Measurements from ENCODE around the gene MCRIP1.
A peak's percentile ranks its signal among the peaks of the same experiment; 100 is the strongest.

The MCRIP1 gene

DNA sequence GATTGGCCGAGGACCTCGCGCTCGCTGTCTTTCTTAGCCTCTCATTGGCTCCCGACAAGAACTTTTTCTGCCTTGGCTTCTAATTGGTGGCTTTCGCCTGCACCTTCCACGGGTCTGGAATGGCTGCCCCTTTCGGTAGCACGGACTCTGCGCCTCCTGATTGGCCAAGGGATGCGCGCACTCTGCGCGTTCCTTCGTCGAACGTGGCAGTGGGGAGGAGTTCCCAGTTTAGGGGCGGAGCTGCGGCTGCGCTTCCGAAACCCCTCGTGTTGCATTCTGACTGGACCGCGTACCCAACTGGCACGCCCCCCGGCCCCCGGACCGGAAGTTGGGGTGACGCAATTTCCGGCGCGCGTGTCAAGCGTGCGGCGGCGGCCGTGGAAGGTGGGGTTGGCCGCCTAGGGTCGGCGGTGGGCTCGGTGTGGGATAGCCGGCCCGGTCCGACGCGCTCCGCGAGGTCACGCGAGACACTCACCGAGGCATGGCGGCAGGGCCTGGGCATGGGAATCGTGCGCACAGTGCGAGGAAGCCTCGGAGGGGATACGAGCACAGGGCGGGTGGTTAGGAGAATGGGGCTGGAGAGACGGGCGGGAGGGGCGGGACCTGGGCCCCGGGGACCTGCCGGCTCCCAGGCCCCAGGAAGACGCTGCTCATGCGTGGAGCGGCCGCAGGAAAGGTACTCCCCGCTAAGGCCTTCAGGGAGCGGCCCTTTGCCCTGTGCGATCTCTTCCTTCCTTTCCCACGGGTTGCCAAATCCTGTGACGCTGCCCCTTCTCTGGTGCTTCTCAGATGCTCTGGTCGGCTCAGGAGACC lies 27.9 kb upstream of the MCRIP1 start:
- peak; percentile 99 for DNase-seq

DNA sequence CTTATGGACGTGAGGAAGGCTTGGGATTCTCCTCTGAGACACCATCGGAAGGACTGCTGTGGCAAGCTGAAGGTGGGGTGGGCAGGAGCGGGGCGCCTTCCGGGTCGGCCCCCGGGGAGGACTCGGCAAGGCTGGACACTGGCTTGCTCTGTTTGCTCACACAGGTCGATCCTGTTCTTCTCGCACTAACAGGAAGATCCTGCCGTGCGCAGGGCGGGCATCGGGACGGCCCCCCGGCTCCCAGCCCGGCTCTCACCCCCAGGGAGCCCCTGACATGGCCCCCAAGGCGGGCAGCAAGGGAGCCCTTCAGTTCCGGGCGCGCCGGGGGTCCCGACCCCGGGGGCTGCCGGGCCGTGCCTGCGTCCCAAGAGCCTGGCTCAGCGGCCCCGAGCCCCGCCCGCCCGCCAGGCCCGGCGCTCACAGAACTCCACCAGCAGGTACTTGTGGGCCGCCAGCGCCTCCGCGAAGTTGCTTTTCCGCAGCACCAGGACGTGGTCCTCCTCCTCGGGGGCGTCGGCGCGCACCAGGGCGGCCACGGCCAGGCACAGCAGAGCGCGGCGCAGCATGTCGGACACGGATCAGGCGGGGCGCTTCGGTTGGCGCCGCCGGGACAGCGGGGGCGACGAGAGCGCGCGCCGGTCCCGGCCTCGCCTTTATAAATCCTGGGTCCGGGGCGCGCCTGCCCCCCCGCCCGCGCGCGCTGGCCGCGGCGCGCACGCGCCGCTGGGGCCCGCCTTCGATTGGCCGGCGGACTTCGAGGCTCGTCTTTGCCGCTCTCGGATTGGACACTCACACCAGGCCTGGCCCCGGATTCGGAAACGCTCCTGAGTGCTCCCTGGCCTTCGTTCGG lies 27.0 kb upstream of the MCRIP1 start, which contains the start of gene P4HB:
Gene P4HB, minus strand, starts transcription at position 630 of the 850 bp plus-strand sequence. Its CDS starts 64 bp downstream, at position 566.
- DNase-seq = no peak

DNA sequence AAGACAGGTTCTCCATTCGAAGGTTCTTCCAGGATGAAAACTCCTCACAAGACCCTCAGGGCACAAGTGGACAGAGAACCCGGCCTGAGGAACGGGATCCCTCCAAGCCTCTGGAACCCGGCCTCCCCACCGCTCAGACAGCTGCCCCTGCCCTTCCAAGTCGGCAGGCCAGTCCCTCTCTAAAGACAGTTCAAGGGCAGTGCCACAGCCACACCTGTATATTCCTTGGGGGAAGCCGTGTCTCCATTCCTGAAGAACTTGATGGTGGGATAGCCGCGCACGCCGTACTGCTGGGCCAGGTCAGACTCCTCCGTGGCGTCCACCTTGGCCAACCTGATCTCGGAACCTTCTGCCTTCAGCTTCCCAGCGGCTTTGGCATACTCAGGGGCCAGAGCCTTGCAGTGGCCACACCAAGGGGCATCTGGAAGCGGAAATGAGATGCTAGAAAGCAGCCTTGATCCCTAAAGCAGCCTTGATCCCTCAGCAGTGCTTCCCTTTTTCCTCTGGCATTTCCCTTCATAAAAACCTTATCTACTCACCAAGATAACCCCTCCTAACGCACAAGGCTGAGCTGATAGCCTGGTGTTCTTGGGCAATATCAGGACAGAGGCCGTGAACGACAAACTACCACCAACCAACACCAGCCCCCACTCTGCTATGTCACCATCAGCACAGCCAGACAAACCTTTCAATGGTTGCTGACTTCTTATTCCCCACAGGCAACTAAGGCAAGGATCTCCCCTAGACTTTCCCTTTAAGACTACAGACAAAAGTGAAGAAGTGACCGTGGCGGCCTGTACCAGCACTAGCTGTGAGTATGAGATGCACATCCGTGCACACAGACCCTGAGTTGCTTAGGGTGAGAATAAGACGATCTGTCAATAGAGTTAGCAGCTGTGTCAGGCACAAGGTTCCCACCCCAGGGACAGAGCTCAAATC lies 26.1 kb upstream of the MCRIP1 start:
- DNase-seq = no peak

DNA sequence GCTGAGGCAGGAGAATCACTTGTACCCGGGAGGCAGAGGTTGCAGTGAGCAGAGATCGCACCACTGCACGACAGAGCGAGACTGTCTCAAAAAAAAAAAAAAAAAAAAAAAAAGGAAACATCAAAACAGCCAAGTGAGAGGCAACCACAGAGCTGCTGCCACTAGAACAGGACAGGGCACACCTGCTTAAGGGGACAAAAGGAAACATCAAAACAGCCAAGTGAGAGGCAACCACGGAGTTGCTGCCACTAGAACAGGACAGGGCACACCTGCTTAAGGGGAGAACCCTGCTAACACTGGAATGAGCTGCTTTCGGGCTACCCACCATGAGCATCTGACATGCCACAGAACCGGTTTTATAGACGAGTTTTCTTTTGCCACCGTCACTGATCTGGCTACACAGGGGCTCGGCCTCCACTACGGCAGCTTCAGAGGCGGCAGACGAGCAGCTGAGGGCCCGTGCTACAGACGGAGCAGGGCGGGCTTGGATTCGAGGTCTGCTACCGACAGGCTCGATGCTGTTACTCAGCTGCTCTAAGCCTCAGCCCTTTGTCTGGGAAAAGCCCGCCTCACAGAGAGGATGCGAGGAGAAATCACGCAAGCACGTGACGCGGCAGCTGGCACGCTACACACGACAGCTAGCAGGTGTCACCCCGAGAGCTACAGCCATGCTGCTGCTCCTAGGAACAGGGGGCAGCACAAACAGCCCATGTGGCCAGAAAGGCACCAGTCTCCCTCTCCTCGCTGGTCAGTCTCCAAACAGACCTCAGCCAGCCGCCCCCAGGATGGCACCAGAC lies 25.3 kb upstream of the MCRIP1 start:
- no peak for DNase-seq

DNA sequence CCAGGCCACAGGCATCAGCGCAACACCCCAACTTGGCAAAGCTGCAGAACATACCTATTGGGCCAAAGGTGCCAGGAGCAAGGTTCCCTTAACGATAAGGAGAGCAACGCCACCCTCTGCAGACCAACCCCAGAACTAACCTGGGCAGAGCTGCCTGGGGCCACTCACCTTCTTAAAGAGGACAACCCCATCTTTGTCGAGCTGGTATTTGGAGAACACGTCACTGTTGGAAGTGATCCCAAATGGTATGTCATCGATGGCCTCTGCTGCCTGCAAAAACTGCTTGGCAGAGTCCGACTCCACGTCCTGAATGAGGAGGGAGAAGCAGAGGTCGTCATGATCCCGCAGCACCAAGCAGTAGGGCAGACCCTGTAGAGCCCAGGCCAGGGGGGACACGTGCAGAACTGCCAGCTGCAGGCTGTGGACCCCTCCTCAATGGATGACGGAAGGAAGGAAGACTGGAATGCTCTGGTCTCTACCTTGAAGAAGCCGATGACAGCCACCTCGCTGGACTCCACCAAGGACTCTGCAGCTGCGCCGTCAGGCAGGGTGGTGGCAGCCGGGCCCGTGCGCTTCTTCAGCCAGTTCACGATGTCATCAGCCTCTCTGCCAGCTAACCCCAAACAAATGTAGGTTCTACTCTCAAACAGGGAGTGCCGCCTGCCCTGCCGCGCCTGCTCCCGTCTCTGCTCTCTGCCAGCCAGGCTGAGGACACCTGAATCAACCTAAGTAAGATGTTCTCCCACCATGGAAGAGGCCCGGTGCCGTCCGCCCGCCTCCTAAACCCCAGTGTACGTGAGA lies 22.1 kb upstream of the MCRIP1 start:
- DNase-seq = no peak

DNA sequence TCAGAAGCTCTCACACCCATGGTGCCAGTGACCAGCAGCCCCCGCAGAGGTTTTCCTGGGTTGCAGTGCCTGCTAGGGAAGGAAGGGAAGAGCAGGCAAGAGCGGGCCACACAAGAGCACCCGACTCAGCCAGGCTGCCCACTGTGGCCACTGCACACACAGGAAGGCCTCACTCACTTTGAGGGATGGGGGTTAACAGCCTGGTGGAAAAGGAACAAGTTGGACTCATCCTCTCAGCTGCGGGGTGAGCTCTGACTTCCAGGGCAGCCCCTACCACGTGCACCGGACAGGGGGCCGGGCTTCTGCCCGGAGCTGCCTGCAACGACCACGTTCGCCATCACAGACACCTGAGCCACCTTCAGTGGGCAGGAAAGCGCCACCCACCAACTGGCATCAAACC lies 19.1 kb upstream of the MCRIP1 start:
- DNase-seq = no peak

DNA sequence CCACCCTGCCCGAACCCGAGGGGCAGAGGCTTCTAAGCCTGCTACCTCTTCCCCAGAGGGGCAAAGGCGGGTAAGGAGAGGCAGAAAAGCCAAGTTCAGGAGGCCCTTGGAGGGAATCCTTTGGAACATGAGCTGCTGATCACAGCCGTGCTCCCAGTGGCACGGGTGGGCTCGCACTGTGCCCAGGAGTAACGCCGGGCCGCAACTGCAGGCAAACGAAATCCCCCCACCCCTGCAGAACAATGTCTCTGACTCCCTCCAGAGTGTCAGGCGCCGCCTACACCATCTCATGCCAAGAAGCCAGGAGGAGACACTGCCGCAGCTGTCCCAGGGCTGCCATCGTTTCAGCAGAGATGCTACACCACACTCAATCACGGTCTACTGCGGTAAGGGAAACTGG lies 18.3 kb upstream of the MCRIP1 start:
- no peak for DNase-seq

DNA sequence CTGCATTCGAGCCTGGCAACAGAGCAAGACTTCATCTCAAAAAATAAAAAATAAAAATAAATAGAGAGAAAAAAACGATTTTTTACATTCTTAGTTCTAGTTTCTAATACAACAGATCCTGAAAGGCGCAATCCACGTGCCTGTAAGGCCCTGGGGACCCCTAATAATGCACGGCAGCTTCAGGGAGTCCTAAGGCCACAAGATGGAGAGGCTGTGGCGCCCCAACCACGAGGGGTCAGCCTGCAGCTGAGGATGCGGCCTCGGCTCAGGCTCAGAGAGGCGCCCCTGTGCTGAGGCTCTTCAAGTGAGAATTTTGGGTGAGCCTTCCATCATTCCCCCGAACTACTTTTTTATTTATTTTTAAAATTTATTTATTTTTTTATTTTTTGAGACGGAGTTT lies 16.4 kb upstream of the MCRIP1 start:
- no peak for DNase-seq

DNA sequence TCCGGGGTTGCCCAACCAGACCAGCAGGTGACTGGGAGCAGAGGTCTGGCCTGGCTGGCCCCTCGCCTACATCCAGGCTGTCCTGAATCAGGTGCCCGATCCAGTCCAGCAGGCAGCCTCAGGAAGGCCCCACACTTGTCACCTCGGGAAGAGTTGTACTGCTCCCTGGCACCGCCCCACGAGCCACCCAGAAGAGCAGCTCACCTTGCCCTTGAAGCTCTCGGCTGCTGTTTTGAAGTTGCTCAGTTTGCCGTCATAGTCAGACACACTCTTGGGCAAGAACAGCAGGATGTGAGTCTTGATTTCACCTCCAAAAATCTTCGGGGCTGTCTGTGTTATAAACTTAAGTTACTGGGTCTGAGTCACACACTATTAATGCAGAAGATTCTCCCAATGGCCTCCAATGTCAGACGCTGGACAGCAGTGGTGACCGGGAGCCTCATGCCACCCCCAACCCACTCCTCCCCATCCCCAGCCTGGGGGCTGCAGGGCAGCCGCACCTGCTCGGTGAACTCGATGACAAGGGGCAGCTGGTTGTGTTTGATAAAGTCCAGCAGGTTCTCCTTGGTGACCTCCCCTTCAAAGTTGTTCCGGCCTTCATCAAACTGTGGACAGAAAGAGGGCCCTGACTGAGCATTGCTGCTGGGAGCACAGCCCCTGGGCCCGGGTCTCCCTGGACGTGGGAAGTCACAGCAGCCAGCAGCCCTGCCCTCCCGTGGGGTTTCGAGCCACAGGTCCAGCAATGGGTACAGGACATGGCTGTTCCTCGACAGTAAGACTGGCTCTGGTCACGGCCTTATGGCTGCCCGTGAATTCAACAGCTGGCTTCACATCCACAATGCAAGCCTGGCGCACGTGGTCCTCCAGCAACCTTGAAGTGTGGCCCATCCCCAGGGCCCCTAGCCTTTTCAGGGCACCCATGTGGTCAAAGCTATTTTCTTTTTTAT lies 13.9 kb upstream of the MCRIP1 start:
- no peak for DNase-seq

DNA sequence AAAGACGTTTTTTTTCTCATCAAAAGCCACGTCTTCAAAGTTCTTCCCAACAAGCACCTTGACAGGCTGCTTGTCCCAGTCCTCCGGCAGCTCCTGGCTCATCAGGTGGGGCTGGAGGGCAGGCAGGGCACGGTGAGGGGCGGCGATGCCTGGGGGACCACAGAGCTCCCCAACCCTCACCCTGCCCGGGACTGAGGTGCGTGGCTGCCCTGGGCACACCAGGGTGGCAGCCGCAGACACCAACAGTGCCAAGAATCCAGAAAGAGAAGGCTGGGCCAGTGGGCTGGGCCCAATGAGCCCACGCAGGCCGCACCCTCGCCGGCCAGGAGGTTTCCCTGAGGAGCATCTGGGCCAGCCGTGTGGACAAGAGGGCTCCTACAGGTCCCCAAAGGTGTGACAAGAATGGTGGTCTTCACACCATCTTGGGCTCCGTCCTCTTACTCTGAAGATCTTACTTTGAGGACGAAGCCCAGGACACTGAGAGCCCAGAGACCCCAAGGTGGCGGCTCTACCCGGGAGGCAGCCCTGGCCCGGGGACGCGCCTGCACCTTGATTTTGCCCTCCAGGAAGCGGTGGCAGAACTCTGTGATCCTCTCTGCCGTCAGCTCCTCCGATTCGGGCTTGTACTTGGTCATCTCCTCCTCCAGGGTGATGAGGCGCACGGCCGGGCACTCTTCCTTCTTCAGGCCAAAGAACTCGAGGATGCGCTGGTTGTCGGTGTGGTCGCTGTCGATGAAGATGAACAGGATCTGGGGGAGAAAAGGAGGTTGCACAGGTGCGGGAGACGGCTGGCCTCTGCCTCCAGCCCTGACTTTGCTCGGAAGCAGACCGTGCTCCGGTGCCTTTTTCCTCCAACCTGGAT lies 13.0 kb upstream of the MCRIP1 start:
- no peak for DNase-seq

DNA sequence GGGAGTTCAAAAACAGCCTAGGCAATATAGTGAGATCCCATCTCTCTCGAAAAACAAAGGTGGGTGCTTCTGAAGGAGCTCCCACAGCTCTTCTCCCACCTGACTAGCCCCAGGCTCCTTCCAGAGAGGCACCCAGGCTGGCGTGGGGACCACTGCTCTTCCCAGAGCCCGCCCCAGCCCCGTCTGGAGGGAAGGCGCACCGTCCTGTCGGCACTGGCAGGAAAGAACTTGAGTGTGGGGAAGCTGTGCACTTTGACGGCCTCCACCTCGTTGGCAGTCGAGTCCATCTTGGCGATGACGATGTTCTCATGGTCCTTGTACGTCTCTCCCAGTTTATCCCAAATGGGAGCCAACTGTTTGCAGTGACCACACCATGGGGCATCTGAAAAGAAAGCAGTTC lies 12.3 kb upstream of the MCRIP1 start:
- no peak for DNase-seq

DNA sequence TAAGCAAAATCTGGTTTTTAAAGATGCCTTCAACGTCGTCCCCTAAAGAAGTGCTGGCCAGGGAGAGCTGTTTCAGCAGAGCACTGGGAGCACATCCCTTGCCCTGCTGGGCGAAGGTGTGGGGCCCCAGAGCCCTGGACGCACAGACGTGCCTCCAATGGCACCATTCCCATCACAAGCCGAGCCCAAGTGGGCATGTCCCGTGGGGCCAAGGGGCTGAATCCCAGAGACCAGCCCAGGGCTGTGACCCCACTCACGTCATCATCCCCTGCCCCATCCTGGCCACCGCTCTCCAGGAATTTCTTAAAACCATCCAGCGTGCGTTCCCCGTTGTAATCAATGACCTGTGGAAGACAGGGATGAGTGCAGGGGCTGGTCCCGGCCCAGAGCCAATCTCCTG lies 11.8 kb upstream of the MCRIP1 start:
- no peak for DNase-seq

DNA sequence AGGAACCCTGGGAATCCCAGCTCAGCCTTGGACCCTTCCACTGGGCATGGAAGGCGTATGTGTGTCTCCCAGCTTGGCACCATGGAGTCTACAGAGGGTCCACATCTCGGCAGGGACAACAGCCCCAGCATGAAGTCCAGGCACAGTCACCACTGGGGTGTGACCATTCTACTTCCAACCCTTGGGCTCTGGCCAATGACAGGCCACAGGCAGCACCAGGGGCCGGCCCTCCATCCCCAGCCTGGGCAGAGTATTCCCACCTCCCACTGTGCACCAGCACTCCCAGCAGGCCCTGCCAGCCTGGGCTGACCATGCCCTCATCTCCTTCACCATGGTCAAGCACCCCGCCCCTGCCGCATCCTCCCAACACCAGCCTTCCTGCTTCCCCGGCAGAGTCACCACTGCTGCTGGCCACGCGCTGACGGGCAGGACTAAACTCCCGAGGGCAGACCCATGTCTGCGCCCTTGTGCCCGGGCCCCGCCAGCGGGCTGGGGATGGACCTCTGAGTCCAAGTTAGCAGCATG lies 11.3 kb upstream of the MCRIP1 start:
- no peak for DNase-seq

DNA sequence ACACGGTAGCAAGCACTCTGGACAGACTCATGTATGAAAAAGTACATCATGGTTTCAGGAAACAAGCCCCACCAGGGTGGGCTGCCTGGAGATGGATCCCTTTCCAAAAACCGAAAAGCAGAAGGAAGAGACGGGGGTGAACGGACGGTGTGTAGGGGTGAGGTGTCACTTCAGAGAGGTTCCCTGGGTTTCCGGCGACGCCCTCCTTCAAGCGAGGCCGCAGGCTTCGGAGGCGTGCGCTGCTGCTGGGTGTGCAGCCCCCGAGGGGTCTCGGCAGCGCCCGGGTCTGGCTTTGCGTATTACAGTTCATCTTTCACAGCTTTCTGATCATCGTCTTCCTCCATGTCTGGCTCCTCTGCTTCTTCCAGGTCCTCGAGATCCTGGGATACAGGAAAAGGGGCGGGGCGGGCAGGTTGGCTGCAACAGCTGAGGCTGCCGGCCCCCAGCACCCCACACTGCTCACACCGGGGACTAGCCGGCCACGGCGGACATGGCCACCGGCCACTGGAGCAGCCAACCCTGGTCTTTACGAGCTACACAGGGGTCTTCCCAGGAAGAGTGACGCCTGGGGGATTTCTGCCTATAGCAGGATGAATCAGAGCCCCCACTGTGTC lies 10.7 kb upstream of the MCRIP1 start:
- DNase-seq = no peak

DNA sequence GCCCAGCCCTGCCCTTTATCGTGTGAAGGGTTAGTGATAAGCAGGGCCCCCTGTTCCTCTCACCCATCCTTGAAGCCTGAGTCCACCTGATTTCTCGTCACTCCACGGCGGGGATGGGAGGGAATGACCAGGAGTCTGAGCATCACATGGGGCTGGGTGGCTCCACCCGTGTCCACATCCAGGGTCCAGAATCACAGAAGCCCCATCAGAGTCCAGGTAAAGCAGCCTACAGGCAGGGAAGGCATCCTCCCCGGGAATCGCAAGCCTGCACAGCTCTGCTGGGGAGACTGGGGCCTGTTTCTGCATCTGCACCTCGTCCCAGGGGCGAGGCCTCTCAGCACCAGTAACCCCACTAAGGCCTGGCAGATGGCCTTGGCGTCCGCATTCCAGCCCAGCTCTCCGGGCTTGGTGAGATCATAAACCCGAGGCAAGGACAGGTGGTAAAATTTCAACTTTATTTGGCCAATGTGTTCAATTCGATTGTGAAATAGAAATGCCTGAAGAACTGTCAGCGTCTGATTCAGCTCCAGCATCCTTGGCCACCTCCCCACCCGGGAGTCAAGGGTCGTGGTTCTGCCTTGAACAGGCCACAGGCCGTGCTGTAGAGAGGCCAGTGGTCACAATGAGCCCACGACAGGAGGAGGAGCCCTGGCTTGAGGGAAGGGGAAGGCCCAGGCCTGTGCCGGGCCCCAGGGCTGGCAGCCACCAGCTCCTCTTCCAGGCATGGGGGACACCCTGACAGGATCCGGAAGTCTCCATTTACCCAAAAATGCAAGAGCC lies 9.8 kb upstream of the MCRIP1 start:
- DNase-seq = no peak

DNA sequence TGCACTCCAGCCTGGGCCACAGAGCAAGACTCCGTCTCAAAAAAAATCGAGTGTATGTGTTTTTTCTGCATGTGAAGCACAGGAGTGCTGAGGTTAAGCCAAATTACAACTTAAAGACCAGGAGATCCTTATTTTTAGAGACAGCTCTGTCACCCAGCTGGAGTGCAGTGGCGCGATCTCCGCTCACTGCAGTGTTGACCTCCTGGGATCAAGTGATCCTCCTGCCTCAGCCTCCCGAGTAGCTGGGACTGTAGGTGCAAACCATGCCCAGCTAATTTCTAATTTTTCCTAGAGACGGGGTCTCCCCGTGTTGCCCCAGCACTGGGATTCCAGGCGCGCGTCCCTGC lies 9.3 kb upstream of the MCRIP1 start:
- DNase-seq = no peak

DNA sequence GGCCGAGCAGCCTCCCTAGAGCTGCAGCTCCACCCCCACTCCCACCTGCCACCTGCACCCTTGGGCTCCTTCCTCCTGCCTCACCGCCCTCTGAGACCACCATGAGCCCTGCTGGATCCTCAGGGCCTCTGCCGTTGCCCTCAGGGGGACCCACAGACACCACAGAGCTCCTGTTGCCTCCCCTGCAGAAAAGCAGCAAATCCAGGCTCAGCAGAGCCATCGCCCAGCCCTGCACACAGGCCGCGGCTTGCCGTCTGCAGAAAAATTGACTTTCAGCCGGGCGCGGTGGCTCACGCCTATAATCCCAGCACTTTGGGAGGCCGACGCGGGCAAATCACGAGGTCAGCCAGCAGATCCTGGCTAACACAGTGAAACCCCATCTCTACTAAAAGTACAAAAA lies 8.8 kb upstream of the MCRIP1 start:
- DNase-seq = no peak

All from NCI-H2171 (cell line).